ENCODE data around the gene FNDC3B.

DNA sequence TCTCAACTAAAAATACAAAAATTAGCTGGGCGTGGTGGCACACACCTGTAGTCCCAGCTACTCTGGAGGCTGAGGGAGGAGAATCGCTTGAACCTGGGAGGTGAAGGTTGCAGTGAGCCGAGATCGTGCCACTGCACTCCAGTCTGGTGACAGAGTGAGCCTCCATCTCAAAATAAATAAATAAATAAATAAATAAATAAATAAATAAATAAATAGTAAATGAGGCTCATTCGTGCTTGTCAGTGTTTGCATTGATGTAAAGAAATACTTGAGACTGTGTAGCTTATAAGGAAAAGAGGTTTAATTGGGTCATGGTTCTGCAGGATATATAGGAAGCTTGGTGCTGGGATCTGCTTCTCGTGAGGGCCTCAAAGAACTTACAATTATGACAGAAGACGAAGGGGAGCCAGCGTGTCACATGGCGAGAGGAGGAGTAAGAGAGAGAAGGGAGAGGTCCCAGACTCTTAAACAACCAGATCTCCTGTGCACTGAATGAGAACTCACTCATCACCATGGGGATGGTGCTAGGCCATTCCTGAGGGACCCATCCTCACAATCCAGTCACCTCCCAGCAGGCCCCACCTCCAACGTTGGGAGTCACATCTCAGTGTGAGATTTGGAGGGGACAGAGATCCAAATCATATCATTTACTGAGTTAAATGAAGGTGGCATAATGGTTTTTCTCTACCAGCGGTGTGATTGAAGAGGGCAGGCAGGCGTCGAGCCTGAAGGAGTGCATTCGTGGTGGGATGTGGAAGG is 104.5 kb downstream of the FNDC3B start:
- no peak for TF ChIP-seq CTCF (IDR thresholded peaks at IDR 0.05; ENCODE audit: low read length)
- no peak for TF ChIP-seq EZH2 (IDR thresholded peaks at IDR 0.05; ENCODE audit: borderline replicate concordance, low read length)

Measured in OCI-LY1 (cell line).